Lower leg skin (tissue), 3 donors: ENCODE results near the gene PLEKHO2.

Experiments
- POLR2A ChIP-seq, 2 donors: fragments of 450-650 bp; IDR thresholded peaks; one replicate each; pipeline ENCODE4 v1.6.1; 2016 to 2017; ENCODE audit warnings: antibody characterized with exemption in 2 of 2, mild to moderate bottlenecking in 1 of 2, moderate library complexity in 1 of 2
- TF ChIP-seq, protein P1 (sequence below), 3 donors: fragments of 450-650 bp; IDR thresholded peaks; one replicate each; pipeline ENCODE4 v1.5.1; 2016; ENCODE audit warnings: antibody characterized with exemption in 3 of 3, mild to moderate bottlenecking in 3 of 3, moderate library complexity in 2 of 3

GRCh38 chr15:64893481-64894394 lies 52.0 kb downstream of the PLEKHO2 start:
- TF ChIP-seq, protein P1, sequence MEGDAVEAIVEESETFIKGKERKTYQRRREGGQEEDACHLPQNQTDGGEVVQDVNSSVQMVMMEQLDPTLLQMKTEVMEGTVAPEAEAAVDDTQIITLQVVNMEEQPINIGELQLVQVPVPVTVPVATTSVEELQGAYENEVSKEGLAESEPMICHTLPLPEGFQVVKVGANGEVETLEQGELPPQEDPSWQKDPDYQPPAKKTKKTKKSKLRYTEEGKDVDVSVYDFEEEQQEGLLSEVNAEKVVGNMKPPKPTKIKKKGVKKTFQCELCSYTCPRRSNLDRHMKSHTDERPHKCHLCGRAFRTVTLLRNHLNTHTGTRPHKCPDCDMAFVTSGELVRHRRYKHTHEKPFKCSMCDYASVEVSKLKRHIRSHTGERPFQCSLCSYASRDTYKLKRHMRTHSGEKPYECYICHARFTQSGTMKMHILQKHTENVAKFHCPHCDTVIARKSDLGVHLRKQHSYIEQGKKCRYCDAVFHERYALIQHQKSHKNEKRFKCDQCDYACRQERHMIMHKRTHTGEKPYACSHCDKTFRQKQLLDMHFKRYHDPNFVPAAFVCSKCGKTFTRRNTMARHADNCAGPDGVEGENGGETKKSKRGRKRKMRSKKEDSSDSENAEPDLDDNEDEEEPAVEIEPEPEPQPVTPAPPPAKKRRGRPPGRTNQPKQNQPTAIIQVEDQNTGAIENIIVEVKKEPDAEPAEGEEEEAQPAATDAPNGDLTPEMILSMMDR (IDR thresholded peaks at IDR 0.05) = no peak
- TF ChIP-seq POLR2A (IDR thresholded peaks at IDR 0.05) = no peak
